ENCODE measurements around the gene PMIS2. TPM values are rescaled to one million over a fixed set of nuclear protein-coding genes. Genes with fewer than 3 reads are reported as not detected.

The PMIS2 gene
- total RNA-seq, 1 donor from 2014 or later = not detected

DNA sequence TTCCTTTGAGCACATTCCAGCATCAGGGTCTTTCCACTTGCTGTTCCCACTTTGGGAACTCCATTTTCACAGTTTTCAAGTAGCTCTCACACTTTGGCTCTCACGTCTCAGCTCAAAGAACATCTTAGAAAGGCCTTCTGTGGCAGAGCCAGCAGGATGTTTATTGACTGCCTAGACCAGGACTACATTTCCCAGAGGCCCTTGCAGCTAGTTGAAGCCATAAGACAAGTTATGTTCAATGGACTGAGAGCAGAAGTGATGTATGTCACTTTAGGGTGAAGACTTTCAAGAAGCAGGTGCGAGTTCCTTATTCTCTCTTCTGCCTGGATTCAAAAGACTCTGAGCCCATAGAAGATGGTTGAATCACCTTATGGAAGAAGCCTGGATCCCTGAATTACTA is 22.3 kb downstream of the PMIS2 start:
- Mint-ChIP-seq H3K27me3 (peaks cover 10% of the 10 kb centered on the region), H3K9me3 (ENCODE audit: low read depth) (peaks cover 8% of the 10 kb centered on the region), H3K27ac (no peak overlapping the region), H3K4me1 (ENCODE audit: low read depth) (peaks cover 5% of the 10 kb centered on the region), H3K36me3 (ENCODE audit: insufficient read depth) (no peaks in the 10 kb centered on the region), H3K4me3 (ENCODE audit: low read depth) (no peak overlapping the region)
- TF ChIP-seq, protein P1, sequence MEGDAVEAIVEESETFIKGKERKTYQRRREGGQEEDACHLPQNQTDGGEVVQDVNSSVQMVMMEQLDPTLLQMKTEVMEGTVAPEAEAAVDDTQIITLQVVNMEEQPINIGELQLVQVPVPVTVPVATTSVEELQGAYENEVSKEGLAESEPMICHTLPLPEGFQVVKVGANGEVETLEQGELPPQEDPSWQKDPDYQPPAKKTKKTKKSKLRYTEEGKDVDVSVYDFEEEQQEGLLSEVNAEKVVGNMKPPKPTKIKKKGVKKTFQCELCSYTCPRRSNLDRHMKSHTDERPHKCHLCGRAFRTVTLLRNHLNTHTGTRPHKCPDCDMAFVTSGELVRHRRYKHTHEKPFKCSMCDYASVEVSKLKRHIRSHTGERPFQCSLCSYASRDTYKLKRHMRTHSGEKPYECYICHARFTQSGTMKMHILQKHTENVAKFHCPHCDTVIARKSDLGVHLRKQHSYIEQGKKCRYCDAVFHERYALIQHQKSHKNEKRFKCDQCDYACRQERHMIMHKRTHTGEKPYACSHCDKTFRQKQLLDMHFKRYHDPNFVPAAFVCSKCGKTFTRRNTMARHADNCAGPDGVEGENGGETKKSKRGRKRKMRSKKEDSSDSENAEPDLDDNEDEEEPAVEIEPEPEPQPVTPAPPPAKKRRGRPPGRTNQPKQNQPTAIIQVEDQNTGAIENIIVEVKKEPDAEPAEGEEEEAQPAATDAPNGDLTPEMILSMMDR (IDR thresholded peaks at IDR 0.05; ENCODE audit: unreplicated experiment) = no peak
- no peak for DNase-seq (ENCODE audit: low spot score, unreplicated experiment)

DNA sequence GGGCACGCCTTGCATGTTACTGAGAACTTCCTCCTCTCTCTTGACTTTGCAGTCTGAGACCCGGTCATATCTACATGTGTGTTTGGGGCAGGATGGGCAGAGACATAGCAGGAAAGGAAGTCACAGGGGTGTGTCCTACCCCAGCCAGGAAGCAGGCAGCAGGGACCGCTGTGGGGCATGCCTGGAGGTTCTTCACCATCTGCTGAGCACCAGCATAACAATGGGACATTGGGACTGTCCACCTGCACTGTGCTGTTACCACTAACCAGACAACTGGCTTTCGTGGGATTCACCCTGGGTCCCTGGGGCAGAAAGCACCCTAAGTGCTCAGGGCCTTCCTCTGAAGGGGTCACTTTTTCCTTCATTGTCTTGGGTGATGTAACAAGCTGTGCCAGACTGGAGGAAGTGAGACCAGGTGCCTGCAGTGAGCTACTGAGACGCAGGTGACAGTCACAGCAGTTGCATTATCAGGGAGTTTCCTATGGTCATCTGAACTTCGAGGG is 23.9 kb downstream of the PMIS2 start:
- Mint-ChIP-seq H3K4me3 (ENCODE audit: low read depth) (no peak overlapping the region), H3K36me3 (ENCODE audit: insufficient read depth) (no peaks in the 10 kb centered on the region), H3K27ac (no peak overlapping the region), H3K9me3 (ENCODE audit: low read depth) (peaks cover 8% of the 10 kb centered on the region), H3K4me1 (ENCODE audit: low read depth) (peaks cover under 1% of the 10 kb centered on the region), H3K27me3 (peaks cover 7% of the 10 kb centered on the region)
- DNase-seq (ENCODE audit: low spot score, unreplicated experiment) = no peak
- TF ChIP-seq, protein P1 (IDR thresholded peaks at IDR 0.05; ENCODE audit: unreplicated experiment) = no peak

DNA sequence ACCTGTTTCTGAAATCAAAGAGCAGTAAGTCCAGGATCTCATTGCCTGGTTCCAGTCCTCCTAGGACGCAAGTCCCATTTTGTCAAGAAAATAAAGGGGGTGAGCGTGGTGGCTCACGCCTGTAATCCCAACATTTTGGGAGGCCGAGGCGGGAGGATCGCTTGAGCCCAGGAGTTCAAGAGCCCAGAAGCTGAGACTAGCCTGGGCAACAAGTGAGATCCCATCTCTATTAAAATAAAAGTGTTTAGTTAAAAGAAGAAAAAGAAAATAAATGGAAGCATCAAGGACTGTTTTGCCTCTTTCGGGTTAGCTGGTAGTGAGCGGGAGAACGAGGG is 26.2 kb downstream of the PMIS2 start:
- Mint-ChIP-seq H3K27me3 (peaks cover 7% of the 10 kb centered on the region), H3K27ac (peak overlapping the region; percentile 89), H3K4me1 (ENCODE audit: low read depth) (no peaks in the 10 kb centered on the region), H3K4me3 (ENCODE audit: low read depth) (peak overlapping the region; percentile 79), H3K9me3 (ENCODE audit: low read depth) (peaks cover 8% of the 10 kb centered on the region), H3K36me3 (ENCODE audit: insufficient read depth) (no peaks in the 10 kb centered on the region)
- no peak for DNase-seq (ENCODE audit: low spot score, unreplicated experiment)
- TF ChIP-seq, protein P1 (IDR thresholded peaks at IDR 0.05; ENCODE audit: unreplicated experiment) = no peak

DNA sequence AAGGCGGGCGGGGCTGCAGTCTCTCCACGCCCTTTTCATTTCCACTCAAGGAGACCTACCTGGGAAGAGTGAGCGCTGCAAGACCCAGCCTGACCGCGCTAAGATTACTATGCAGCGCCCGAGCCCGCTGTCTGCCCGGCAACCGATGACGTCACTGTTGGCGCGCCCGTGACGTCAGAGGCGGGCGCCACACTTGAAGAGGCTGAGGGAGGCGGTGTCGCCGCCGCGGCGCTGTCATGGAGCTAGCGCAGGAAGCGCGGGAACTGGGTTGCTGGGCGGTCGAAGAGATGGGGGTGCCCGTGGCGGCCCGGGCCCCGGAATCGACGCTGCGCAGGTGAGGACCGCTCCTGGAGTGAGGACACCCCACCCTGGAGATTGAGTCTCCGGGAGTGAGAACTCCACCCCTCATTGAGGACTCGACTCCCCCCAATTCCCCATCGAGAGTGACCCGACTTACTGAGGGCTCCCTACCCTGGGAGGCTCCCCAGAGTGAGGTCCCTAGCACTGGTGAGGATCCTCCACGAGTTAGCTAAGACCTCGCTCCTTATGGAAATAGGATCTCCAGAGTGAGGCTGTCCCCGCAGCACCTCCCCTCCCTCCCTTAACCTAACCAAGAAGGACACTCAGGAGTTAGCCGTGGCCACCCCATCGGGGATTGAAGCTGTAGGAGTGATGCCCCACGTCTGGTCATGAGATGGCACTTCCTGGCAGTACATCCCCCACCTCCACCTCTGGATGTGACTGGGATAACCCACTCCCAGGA is 26.8 kb downstream of the PMIS2 start, which contains the start of gene HAUS5:
Gene HAUS5 (plus strand): TSS at position 177 of the 763 bp plus-strand sequence. CDS start 60 bp downstream, at position 237.
- peak; percentile 98 for DNase-seq (ENCODE audit: low spot score, unreplicated experiment)
- Mint-ChIP-seq H3K27ac (peak within 1 kb of the TSS; percentile 89), H3K36me3 (ENCODE audit: insufficient read depth) (no peaks in the 10 kb centered on the region), H3K4me3 (ENCODE audit: low read depth) (peak within 1 kb of the TSS; percentile 79), H3K27me3 (peaks cover 7% of the 10 kb centered on the region), H3K4me1 (ENCODE audit: low read depth) (no peaks in the 10 kb centered on the region), H3K9me3 (ENCODE audit: low read depth) (peaks cover 5% of the 10 kb centered on the region)
- TF ChIP-seq, protein P1 (IDR thresholded peaks at IDR 0.05; ENCODE audit: unreplicated experiment) = no peak

DNA sequence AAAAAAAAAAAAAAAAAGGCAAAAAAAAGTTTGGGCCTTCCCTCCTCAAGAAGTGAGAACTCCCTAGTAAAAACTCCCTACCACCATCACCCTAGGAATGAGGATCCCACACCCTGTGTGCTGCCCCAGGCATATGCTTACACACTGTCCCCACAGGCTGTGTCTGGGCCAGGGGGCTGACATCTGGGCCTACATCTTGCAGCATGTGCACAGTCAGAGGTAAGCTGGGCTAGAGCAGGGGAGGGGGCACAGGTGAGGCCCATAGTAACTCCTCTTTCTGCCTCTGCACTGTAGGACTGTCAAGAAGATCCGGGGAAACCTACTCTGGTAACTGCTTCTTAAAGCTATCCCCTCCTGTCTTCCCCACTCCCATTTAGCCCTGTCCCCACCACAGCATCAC is 27.6 kb downstream of the PMIS2 start:
- Mint-ChIP-seq H3K4me1 (ENCODE audit: low read depth) (no peaks in the 10 kb centered on the region), H3K4me3 (ENCODE audit: low read depth) (peak overlapping the region; percentile 79), H3K9me3 (ENCODE audit: low read depth) (peaks cover under 1% of the 10 kb centered on the region), H3K36me3 (ENCODE audit: insufficient read depth) (no peaks in the 10 kb centered on the region), H3K27ac (no peak overlapping the region), H3K27me3 (peaks cover 3% of the 10 kb centered on the region)
- DNase-seq (ENCODE audit: low spot score, unreplicated experiment) = no peak
- TF ChIP-seq, protein P1 (IDR thresholded peaks at IDR 0.05; ENCODE audit: unreplicated experiment) = no peak

All from progenitor cell of endocrine pancreas (in vitro differentiated cells).